Stimulated activated CD8-positive, alpha-beta memory T cell treated with anti-CD3 and anti-CD28 coated beads, Interleukin-12 subunit alpha, Interleukin-12 subunit beta, amount 100 ng/mL, for 1 hour (primary cell): ENCODE results near the gene POPDC3.
"Not testable (repeated sequence)": the region's sequence is repeated elsewhere in the genome, so short reads cannot be mapped to it uniquely, and the experiment has no call there.

Source experiments
- DNase-seq: peaks from one replicate; pipeline ENCODE4 v3.0.0-alpha.2; 2020; ENCODE audit warnings: low read depth

The POPDC3 gene

DNA sequence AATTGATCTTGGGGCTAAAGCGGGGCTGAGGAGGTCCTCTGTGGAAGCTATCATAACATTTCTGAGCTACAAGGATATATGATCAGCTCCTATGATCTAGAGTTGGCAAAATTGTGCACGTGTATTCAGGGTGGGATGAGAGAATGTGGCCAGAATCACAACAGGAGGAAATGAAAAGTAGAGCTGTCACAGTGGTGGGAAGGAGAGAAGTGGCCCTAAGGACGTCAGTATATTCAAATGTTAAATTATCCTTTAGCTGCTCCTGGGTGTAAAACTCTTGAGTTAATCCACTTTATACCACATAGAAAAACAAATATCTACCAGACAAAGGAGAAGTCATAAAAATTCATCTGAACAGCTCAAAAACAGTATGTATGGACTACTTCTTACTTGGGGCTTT is 14.8 kb upstream of the POPDC3 start:
- DNase-seq: no peak

DNA sequence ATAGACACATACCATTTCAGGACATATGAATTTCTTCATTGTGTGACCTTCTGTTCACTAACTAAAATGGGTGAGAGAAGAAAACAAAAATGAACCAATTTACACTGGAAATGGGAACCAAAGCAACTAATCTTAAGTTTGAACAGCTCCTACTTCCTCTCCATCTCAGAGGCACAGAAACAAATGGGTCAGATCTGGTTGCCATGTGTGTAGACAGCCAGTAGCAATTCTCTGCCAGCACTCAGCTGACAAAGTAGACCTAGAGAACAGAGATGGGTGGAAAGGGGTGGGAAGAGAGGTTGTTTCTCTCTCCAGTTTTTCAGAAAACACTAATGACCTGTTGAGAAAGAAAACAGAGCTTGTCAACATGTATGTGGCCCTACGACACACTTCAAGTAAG is 14.3 kb upstream of the POPDC3 start:
- DNase-seq: no peak

DNA sequence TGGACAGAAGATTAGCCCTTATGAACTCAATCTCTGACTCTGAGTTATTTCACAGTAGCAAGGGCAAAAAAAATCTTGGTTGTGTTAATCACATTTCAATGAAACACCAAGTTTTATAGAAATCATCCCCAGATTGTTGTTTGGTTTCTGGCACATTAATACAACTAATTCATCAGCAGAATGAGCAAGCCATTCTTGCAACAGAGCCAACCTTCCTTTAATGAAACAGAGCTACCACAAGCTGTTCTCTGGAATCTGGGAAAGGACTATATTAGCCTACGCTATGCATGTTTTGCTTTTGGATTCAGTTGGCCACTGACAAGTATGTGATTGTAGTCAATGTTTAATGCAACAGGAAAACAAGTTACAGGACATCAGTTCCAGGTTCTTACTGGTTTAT is 13.8 kb upstream of the POPDC3 start:
- DNase-seq: no peak

DNA sequence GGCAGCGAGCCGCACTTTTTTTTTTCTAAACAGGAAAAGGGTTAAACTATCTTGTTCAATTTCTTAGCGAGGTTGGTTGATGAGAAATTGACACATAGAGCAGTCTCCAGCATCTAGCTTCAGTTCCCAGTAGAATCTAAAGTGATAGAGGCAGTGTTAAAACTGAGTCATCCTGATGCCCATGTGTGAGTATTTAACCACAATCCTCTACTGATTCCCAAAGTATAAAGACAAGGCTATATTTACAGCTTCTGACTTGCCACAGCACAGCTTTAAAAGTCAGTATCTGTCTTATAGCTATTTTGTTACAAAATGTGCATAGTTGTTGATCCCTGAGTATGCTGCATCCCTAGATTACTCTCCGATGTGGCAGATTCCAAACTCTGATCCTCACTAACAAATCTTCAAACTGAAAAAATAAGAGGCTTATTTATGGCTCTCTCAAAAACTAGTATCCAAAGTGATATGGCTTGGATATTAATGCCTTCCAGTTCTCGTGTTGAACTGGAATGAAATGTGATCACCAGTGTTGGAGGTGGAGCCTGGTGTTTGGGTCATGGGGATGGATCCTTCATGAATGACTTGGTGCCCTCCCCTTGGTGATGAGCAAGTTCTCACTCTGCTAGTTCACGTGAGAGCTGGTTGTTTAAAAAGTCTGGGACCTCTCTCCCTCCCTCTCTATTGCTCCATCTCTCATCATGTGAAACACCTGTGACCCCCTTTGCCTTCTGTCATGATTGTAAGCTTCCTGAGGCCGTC is 13.1 kb upstream of the POPDC3 start:
- no peak for DNase-seq

- DNase-seq: no peak
These were observed 11.5 kb upstream of the POPDC3 start for GRCh38 chr6:105191351-105191750.

DNA sequence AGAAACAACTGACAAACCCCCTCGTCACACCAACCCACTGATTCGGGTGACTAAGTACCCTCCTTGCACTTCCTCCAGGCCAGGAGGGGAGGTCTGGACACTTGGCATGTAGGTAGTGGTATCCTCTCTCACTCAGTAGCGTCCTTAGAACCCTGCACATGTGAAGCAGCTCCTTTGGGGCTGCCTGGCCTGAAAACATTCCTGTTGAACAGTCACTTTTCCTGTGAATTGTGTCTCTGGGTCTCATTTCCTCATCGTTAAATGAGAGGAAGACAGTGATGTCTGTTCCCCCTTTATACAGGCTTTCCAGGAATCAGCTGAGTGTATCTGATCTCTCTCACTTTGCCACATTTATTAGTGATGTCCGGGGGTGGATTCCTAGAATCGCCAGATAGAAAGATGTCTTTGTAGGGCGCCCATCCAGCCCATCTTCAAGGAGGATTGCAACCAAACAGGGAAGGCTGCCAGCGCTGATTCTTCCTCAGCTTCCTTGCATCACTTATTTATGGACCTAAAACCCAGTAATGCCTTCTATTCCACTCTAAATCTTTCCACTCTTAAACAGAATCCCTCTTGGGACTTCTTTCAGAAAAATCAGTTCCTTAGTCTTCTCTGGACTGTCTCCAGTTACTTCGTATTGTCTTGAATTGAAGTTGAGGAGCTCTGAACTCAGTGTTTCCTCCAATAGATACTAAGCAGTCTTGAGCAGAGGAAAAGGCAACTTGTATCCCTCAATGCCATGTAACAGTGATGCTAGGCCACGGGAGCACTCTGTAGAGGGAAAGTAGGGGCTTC is 9.4 kb upstream of the POPDC3 start:
- DNase-seq: no peak

GRCh38 chr6:105188251-105188650 is 8.4 kb upstream of the POPDC3 start:
- DNase-seq: no peak

GRCh38 chr6:105186576-105186975 is 6.8 kb upstream of the POPDC3 start:
- no peak for DNase-seq

DNA sequence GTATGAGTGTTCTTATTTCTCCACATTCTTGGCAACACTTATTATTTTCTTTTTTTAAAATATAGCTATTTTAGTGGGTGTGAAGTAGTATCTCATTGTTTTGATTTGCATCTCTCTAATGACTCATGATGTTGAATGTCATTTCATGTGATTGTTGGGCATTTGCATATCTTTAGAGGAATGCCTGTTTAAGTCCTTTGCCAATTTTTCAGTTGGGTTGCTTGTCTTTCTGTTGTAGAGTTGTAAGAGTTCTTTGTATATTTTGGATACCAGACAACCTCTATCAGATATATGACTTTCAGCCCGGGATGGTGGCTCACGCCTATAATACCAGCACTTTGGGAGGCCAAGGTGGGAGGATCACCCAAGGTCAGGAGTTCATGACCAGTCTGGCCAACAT is 5.1 kb upstream of the POPDC3 start:
- no peak for DNase-seq

GRCh38 chr6:105181981-105182515 is 2.2 kb upstream of the POPDC3 start:
- no peak for DNase-seq

- no peak for DNase-seq
These were observed 1.2 kb downstream of the POPDC3 start for GRCh38 chr6:105178636-105179035.

DNA sequence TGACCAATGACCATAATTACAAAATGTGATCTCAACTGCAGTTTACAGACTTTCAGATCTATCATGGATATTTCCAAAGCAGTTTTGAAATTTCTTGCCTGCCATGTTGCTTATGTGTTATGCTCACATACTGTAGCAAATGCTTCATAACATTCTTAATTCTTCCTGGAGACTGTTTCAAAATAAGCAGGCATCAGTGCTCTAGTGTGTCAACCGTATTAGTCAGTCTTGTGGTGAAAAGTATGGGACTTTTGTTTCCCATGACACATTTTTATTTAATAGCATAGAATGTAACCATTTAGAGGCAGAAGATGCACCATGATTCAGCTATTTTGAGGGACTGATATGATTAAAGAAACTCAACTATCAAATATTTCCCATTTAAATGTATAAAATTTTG is 1.7 kb downstream of the POPDC3 start:
- no peak for DNase-seq

DNA sequence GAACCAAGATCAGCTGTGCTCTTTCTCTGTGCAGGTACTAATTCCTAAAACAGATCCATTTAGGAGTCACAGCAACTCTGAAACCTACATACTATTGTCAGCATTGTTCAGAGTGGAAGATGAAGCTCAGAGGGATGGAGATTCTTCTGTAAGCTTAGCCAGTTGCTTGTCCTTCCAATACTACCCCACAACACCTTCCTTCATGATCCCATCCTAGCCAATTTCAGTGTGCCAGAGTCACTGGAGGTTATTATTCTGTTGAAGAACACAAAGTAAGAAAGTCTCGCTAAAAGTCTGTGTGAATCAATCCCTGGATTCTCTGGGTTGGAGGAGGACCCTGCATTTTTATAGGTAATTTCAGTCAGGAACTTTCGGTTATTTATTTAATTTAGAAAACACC is 2.3 kb downstream of the POPDC3 start:
- no peak for DNase-seq

GRCh38 chr6:105174512-105174911 is 5.3 kb downstream of the POPDC3 start:
- no peak for DNase-seq

DNA sequence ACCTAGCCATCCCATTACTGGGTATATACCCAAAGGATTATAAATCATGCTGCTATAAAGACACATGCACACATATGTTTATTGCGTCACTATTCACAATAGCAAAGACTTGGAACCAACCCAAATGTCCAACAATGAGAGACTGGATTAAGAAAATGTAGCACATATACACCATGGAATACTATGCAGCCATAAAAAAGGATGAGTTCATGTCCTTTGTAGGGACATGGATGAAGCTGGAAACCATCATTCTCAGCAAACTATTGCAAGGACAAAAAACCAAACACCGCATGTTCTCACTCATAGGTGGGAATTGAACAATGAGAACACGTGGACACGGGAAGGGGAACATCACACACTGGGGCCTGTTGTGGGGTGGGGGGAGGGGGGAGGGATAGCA is 7.3 kb downstream of the POPDC3 start:
- DNase-seq: not testable (repeated sequence)

DNA sequence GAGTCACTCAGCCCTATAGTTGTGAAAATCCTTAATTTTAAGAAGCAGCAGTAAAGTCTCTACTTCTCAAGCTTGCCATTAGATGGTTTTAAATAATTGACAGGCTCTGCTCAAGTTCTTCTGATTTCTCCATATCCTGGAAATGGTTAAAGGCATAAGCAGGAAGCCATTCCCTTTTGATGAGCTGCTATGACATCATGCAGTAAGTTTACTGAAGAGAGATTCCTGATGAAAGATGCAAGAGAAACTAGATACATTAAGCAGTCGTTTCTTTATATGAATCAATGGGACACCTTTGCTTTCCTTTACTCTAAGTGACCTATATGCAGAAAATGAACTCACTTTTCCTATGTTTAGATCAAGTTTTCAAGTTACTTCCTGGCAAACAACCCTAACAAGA is 9.8 kb downstream of the POPDC3 start:
- DNase-seq: no peak

- DNase-seq: no peak
These were observed 11.9 kb downstream of the POPDC3 start for GRCh38 chr6:105167914-105168313.

DNA sequence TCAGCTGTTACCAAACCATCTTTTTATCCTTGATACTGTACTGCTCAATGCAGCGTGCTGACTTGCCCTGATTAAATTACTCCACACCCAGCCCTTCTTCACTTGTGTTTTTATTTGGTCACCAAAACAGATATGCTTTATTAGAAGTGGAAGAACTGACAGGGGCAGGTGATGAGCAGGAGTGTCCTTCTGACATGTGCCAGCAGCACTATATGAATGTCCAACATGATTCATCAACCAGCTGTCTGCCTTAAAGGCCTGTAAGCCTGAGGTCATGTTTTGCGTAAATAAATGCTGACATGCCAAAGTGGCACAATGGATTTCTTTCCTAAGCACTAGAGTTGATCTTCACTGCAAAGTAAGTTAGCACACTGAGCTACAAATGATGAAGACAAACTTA is 15.4 kb downstream of the POPDC3 start:
- DNase-seq: no peak

GRCh38 chr6:105163183-105163582 is 16.6 kb downstream of the POPDC3 start:
- DNase-seq: no peak

GRCh38 chr6:105162377-105162776 is 17.4 kb downstream of the POPDC3 start:
- no peak for DNase-seq

GRCh38 chr6:105161421-105161820 is 18.4 kb downstream of the POPDC3 start:
- no peak for DNase-seq

DNA sequence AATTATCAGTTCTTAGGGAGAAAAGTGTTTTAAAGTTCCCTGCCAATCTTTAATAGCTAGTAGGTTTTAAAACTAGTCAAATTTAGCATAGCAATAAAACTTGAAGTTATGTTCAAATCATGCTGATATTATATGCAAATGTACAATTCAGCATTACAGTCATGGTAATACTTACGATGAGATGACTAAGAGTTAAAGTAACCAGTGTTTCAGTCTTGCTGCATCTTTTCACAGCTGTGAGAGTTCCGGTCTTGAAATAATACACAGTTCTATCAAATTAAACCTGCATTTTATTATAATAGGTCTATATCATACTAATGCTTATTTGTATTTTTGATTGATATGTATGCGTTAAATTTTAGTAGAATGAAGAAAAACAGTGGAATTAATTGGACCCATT is 26.1 kb downstream of the POPDC3 start:
- DNase-seq: no peak

DNA sequence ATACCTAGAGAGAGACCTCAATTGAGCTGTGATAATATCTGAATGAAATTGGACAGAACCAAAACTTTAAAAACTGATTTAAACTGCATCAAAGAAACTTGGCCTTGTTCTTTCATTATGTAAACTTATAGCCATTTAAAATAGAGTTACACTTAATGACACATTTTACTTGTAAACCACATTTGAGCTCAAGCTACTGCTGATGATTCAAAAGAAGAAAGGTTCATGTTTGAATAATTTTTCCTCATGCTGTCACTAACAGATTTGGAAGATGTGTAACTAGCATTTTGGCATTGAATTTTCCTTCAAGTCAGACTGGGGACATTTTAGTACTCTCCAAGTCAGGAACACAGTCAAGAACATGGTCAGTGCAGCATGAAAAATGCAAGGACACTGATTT is 26.9 kb downstream of the POPDC3 start:
- DNase-seq: no peak
